HEK293T (cell line): ENCODE results near the gene BLACAT1.
"Not testable (repeated sequence)": the region's sequence is repeated elsewhere in the genome, so short reads cannot be mapped to it uniquely, and the experiment has no call there.

ENCODE experiments used
- CTCF ChIA-PET: fragments of 350-600 bp; formaldehyde crosslinking; extraction: SDS; loops from one replicate; lab custom pipeline; 2021; ENCODE audit warnings: antibody characterized with exemption, inconsistent platforms; lab: Yijun Ruan, JAX
- POLR2A ChIA-PET: fragments of 350-600 bp; formaldehyde crosslinking; extraction: SDS; loops from one replicate; lab custom pipeline; 2020; ENCODE audit warnings: antibody characterized with exemption, inconsistent platforms; lab: Yijun Ruan, JAX
- DNase-seq: peaks from one replicate; pipeline ENCODE4 v3.0.0; 2012; ENCODE audit warnings: mixed read lengths; ENCODE audit errors: extremely low spot score
- ARNT ChIP-seq: fragments of 450-650 bp; IDR thresholded peaks from 2 replicates; pipeline ENCODE4 v1.6.1; 2017; ENCODE audit warnings: mild to moderate bottlenecking
- BHLHE40 ChIP-seq: fragments of 450-650 bp; IDR thresholded peaks from 2 replicates; pipeline ENCODE4 v1.6.1; 2016; ENCODE audit warnings: mild to moderate bottlenecking, moderate library complexity, borderline replicate concordance
- CTBP1 ChIP-seq: fragments of 450-650 bp; IDR thresholded peaks from 2 replicates; pipeline ENCODE4 v1.6.1; 2016; ENCODE audit warnings: borderline replicate concordance
- ELF4 ChIP-seq: fragments of 450-650 bp; IDR thresholded peaks from 2 replicates; pipeline ENCODE4 v1.6.1; 2017; ENCODE audit warnings: antibody characterized with exemption
- FOXA1 ChIP-seq: fragments of 450-650 bp; IDR thresholded peaks from 2 replicates; pipeline ENCODE4 v1.6.1; 2016; ENCODE audit warnings: mild to moderate bottlenecking
- FOXK2 ChIP-seq: fragments of 450-650 bp; IDR thresholded peaks from 2 replicates; pipeline ENCODE4 v1.6.1; 2016; ENCODE audit warnings: mild to moderate bottlenecking
- FOXM1 ChIP-seq: fragments of 450-650 bp; IDR thresholded peaks from 2 replicates; pipeline ENCODE4 v1.6.1; 2017; ENCODE audit warnings: mild to moderate bottlenecking, borderline replicate concordance
- HDGF ChIP-seq: fragments of 450-650 bp; IDR thresholded peaks from 2 replicates; pipeline ENCODE4 v1.6.1; 2017; ENCODE audit warnings: antibody characterized with exemption, borderline replicate concordance
- L3MBTL2 ChIP-seq: fragments of 450-650 bp; conservative IDR thresholded peaks from 2 replicates; pipeline ENCODE4 v1.6.1; 2016; ENCODE audit warnings: mild to moderate bottlenecking
- LEF1 ChIP-seq: fragments of 450-650 bp; IDR thresholded peaks from 2 replicates; pipeline ENCODE4 v1.6.1; 2017; ENCODE audit warnings: mild to moderate bottlenecking, borderline replicate concordance
- NFRKB ChIP-seq: fragments of 450-650 bp; IDR thresholded peaks from 2 replicates; pipeline ENCODE4 v1.6.1; 2016; ENCODE audit warnings: mild to moderate bottlenecking, moderate library complexity
- PKNOX1 ChIP-seq: fragments of 450-650 bp; IDR thresholded peaks from 2 replicates; pipeline ENCODE4 v1.6.1; 2016
- SP1 ChIP-seq: fragments of 450-650 bp; IDR thresholded peaks from 2 replicates; pipeline ENCODE4 v1.6.1; 2017
- SUZ12 ChIP-seq: fragments of 450-650 bp; IDR thresholded peaks from 2 replicates; pipeline ENCODE4 v1.6.1; 2016; ENCODE audit warnings: mild to moderate bottlenecking
- TARDBP ChIP-seq: fragments of 450-650 bp; IDR thresholded peaks from 2 replicates; pipeline ENCODE4 v1.6.1; 2016
- ZNF384 ChIP-seq: fragments of 450-650 bp; IDR thresholded peaks from 2 replicates; pipeline ENCODE4 v1.6.1; 2016

The BLACAT1 gene

DNA sequence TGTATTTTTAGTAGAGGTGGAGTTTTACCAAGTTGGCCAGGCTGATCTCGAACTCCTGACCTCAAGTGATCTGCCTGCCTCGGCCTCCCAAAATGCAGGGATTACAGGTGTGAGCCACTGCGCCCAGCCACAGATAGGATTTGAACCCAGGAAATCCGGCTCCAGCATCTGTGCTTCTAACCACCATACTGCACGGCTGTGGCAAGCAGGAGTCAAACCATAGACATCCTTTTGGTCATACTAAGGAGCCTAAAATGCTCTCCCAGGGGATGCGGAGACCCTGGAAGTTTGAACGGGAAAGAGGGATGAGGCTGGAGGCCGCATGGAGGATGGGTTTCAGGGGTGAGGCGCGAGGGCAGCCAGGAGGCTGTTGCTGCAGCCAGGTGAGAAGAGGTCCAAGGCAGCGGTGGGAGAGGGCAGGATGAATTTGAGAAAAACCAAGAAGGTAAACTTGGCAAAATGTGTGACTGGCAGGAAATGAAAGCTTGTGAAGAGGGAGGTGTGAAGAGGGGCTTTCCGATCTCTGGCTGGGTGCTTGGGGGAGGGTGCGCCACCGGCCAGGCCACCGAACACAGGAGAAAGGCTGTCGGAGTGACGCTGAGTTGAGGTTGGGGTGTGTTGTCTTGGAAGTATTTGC is 24.6 kb upstream of the BLACAT1 start:
- no peak for DNase-seq
- POLR2A ChIA-PET, result no interaction called here
- CTCF ChIA-PET, result no interaction called here
- TF ChIP-seq TARDBP (no peak), L3MBTL2 (no peak), BHLHE40 (no peak), ZNF384 (no peak), SP1 (no peak), NFRKB (no peak), HDGF (no peak), FOXK2 (no peak), SUZ12 (no peak), FOXA1 (no peak), LEF1 (no peak), CTBP1 (no peak), FOXM1 (no peak), ELF4 (no peak)

- POLR2A ChIA-PET, DNase-seq: not testable (repeated sequence)
- CTCF ChIA-PET, result interaction anchor here (1.9 kb wide), 1 partner anchor 48 kb away, joined by 4 read pairs; no protein-coding TSS in a partner anchor
Observed at GRCh38 chr1:205478985-205479384, 23.1 kb upstream of the BLACAT1 start.

GRCh38 chr1:205477759-205478247 is 22.0 kb upstream of the BLACAT1 start:
- CTCF ChIA-PET, result interaction anchor here (0.9 to 1.9 kb wide), 3 partner anchors 9 to 47 kb away, joined by 3 to 7 read pairs (median 4); no protein-coding TSS in a partner anchor
- POLR2A ChIA-PET, result no interaction called here
- DNase-seq, result no peak
- no peak for TF ChIP-seq NFRKB
- TF ChIP-seq LEF1, result no peak
- TF ChIP-seq FOXK2, result no peak
- TF ChIP-seq SUZ12, result no peak
- TF ChIP-seq FOXA1, result no peak
- TF ChIP-seq CTBP1, result no peak
- TF ChIP-seq FOXM1, result no peak
- TF ChIP-seq SP1, result no peak
- TF ChIP-seq PKNOX1, result no peak
- no peak for TF ChIP-seq L3MBTL2
- no peak for TF ChIP-seq ELF4
- TF ChIP-seq HDGF, result no peak
- TF ChIP-seq ZNF384, result no peak
- TF ChIP-seq BHLHE40, result no peak
- no peak for TF ChIP-seq TARDBP
- no peak for TF ChIP-seq ARNT

DNA sequence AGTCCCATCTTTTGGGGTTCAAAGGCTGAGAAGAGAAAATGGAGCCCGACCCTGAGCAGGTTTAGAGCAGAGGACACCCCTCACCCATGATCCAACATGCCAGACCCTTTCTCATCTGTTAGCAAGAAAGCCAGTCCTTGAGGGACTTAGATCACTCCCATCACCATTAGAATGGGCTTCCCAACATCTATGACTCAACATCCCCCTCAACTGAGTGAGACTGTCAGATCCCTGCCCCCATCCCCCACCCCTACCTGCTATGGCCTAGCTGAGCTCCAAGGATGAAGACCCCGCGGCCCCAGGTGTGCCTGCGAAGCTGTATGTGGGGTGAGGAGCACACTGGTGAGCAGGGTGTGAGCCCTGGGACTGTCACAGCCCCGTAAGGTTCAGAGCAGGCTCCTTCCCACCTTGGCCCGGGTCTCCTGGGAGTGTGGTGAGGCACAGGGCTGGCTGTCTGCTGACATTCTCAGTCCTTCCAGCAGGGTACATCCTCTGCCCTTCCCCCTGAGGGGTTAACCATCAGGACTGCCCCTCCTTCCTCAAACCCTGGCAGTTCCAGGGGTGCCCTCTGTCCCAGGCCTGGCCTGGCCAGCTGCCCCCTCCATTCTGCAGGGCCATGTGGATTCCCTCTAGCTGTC is 21.4 kb upstream of the BLACAT1 start:
- POLR2A ChIA-PET, result no interaction called here
- DNase-seq, result no peak
- TF ChIP-seq TARDBP, result no peak
- no peak for TF ChIP-seq CTBP1
- TF ChIP-seq PKNOX1, result no peak
- no peak for TF ChIP-seq HDGF
- TF ChIP-seq ELF4, result no peak
- TF ChIP-seq SP1, result no peak
- no peak for TF ChIP-seq ARNT
- TF ChIP-seq FOXA1, result no peak
- no peak for TF ChIP-seq ZNF384
- no peak for TF ChIP-seq SUZ12
- no peak for TF ChIP-seq FOXK2
- TF ChIP-seq LEF1, result no peak
- TF ChIP-seq BHLHE40, result no peak
- TF ChIP-seq L3MBTL2, result no peak
- CTCF ChIA-PET, result interaction anchor here (0.9 to 1.7 kb wide), 2 partner anchors 10 to 20 kb away, joined by 3 to 7 read pairs; no protein-coding TSS in a partner anchor

DNA sequence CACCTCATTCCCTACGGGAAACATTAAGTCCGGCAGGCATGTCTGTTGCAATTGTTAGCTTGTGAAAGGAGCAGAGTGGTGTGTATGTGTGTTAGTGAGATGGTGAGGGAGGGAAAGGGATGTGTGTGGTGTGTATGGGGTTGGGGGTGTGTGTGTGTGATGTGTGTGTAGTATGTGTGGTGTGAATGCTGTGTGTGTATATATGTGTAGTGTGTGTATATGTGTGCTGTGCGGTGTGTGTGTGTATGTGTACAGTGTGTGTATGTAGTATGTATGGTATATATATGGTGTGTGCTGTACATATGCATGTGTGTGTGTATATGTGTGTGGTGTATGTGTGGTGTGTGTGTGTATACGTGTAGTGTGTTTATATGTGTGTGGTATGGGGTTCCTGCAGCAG is 20.8 kb upstream of the BLACAT1 start:
- no peak for TF ChIP-seq FOXK2
- no peak for TF ChIP-seq ELF4
- TF ChIP-seq ZNF384, result no peak
- TF ChIP-seq CTBP1, result no peak
- no peak for TF ChIP-seq LEF1
- TF ChIP-seq SP1, result no peak
- TF ChIP-seq L3MBTL2, result no peak
- TF ChIP-seq FOXA1, result no peak
- no peak for TF ChIP-seq NFRKB
- TF ChIP-seq BHLHE40, result no peak
- TF ChIP-seq ARNT, result no peak
- TF ChIP-seq PKNOX1, result no peak
- TF ChIP-seq SUZ12, result no peak
- no peak for TF ChIP-seq HDGF
- no peak for DNase-seq
- ChIA-PET CTCF (no interaction called here), POLR2A (no interaction called here)

GRCh38 chr1:205475855-205476254 is 20.0 kb upstream of the BLACAT1 start:
- DNase-seq, result no peak
- no peak for TF ChIP-seq L3MBTL2
- no peak for TF ChIP-seq ELF4
- no peak for TF ChIP-seq FOXA1
- TF ChIP-seq SP1, result no peak
- TF ChIP-seq ARNT, result no peak
- TF ChIP-seq ZNF384, result no peak
- TF ChIP-seq TARDBP, result no peak
- no peak for TF ChIP-seq CTBP1
- TF ChIP-seq PKNOX1, result no peak
- TF ChIP-seq FOXK2, result no peak
- no peak for TF ChIP-seq FOXM1
- TF ChIP-seq HDGF, result no peak
- no peak for TF ChIP-seq LEF1
- TF ChIP-seq NFRKB, result no peak
- no peak for TF ChIP-seq BHLHE40
- no peak for TF ChIP-seq SUZ12
- POLR2A ChIA-PET, result no interaction called here
- CTCF ChIA-PET, result interaction anchor here (1.9 to 2.5 kb wide), 2 partner anchors 9 to 79 kb away, joined by 7 to 13 read pairs; no protein-coding TSS in a partner anchor
